CD4-positive, alpha-beta T cell treated with Interleukin-6 for 4 hours (primary cell): ENCODE results near the gene DNAJC6.
"Not testable (repeated sequence)": the region's sequence is repeated elsewhere in the genome, so short reads cannot be mapped to it uniquely, and the experiment has no call there.

ENCODE experiments used
- DNase-seq: peaks from one replicate; pipeline ENCODE4 v3.0.0-alpha.2; 2020; ENCODE audit warnings: mixed read lengths

The DNAJC6 gene

DNA sequence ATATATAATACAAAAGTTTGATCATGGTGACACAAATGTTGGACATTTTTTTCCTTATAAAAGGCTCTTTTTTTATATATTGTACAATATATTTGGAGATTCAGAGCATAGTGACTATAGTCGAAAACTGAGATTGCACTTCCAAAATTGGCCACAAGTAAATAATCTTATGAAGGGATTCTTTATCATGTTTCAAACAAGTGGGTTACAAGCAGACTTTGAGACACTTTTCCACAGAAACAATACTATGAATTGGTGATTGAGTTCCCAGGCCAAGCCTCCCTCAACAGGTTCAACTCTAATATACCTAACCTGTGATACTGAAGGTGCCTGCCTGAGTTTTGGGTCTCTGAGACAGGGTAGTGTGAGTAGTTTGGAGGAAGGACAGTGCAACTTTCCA, 124.9 kb downstream of the DNAJC6 start:
- DNase-seq: no peak

DNA sequence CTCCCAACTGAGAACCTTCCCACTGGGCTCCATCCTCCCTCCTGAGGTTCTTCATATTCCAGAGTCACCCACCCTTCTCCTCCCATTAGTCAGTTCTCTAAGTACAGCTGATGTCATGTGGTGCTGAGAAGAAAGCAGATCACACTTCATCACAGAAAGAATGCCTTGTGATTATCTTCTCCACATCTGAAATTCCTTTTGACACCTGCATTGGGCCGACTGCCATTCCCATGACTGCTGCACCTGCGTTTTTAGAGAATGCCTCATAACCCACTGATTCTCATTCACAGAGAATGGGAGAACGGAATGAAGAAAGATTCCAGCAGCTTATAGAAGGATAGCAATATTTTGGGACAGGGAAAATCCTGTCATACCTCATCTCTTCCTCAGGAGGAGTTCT, 125.4 kb downstream of the DNAJC6 start:
- no peak for DNase-seq

DNA sequence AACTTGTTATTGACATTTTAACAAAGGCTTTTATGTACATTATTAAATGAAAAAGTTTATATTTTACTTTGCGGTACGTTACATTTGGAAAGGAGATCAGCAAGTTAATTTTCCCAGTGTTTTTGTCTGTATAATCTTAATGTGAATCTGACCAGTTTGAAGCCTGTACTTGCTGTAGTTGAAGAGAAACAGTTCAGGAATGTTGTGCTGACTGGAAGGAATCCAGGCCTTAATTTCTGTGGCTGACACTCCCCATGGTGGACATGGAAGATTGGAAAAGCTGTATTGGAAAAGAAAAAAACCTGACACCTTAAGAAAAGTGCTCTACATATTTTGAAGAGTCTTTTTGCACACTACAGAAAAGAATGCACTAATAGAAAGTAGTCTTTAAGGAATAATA, 126.6 kb downstream of the DNAJC6 start:
- no peak for DNase-seq

GRCh38 chr1:65437616-65438015, 128.3 kb downstream of the DNAJC6 start:
- no peak for DNase-seq

- no peak for DNase-seq
Observed at GRCh38 chr1:65440322-65440900, 131.1 kb downstream of the DNAJC6 start.

GRCh38 chr1:65440915-65441314, 131.6 kb downstream of the DNAJC6 start:
- no peak for DNase-seq

GRCh38 chr1:65441464-65441863, 132.1 kb downstream of the DNAJC6 start:
- no peak for DNase-seq

- no peak for DNase-seq
Observed at GRCh38 chr1:65442442-65442841, 133.1 kb downstream of the DNAJC6 start.

DNA sequence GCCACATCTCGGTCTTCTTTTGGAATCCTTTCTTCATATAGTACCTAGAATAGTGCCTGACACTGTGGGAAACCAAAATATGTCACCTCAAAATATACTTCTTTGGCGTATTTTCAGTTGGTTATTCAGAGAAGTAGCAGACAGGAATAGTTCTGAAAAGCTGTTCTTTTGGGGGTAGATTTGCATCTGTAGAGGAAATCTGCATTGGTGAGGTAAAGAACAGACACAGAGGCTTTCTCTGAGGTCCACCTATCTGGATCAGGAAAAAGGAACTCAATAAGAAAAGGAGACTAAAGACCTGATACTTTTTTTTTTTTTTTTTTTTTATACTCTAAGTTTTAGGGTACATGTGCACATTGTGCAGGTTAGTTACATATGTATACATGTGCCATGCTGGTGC, 134.3 kb downstream of the DNAJC6 start:
- DNase-seq: no peak

DNA sequence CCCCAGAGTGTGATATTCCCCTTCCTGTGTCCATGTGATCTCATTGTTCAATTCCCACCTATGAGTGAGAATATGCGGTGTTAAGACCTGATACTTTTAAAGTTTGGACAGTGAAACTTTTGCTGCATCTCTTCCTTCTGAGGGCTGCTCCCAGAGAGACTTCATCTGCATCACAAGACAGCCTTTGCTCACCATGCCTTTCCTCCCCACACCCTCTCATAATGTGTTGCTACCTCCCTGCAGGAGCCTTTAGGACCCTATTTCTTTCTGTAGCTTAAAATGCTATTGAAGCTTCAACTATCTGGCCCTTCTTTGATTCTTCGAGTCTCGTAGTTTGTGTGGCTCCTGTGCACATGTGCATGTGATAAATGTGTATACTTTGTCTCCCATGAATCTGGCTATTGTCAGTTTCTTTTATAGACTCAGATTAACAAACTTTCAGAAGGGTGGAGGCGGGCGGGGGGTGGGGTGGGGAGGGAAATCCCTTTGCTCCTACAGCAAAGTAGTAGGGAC, 134.8 kb downstream of the DNAJC6 start:
- no peak for DNase-seq

DNA sequence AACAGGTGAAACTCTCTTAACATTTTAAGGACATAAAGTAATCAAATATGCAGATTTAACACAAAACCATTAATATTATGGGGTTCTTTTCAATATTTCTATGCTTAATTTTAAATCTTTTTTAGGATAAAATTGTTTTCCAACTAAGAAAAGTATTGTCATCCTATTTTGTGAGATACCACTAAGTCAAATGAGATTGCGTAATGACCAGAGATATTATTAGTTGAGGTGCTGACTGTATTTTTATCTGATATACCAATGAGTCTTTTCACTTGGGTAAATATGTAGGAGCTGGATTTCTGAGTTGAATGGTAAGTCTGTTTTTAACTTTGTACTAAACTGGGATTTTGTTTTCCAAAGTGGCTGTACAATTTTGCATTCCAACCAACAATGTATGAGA, 136.5 kb downstream of the DNAJC6 start:
- DNase-seq: no peak

DNA sequence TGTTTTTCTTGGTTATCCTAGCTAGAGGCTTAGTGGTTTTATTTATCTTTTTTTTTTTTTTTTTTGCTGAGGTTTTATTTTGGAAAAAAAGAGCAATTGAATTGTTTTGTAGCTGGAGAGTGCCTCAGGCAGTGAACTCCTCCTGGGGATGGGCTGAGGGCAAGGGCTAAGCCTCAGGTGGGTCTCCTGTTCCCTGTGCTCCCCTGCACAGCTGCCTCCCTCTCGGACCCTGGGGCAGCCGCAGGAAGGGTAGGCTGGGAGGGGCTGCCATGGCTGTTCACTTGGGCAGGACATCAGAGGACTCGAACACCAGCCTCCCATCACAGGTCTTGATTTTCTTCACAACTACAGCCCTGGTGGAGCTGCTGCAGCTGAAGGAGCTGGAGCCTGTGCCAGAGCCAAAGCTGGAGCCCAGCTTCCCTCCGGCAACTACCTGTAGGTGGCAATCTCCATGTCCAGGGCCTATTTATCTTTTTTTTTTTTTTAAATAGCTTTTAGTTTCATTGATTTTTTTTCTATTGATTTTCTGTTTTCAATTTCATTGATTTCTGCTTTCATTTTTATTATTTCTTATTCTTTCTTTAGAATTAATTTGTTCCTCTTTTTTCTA, 140.0 kb downstream of the DNAJC6 start:
- no peak for DNase-seq

DNA sequence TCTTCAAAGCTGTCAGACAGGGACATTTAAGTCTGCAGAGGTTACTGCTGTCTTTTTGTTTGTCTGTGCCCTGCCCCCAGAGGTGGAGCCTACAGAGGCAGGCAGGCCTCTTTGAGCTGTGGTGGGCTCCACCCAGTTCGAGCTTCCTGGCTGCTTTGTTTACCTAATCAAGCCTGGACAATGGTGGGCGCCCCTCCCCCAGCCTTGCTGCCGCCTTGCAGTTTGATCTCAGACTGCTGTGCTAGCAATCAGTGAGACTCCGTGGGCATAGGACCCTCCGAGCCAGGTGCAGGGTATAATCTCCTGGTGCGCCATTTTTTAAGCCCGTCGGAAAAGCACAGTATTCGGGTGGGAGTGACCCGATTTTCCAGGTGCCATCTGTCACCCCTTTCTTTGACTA, 146.3 kb downstream of the DNAJC6 start:
- not testable (repeated sequence) for DNase-seq

DNA sequence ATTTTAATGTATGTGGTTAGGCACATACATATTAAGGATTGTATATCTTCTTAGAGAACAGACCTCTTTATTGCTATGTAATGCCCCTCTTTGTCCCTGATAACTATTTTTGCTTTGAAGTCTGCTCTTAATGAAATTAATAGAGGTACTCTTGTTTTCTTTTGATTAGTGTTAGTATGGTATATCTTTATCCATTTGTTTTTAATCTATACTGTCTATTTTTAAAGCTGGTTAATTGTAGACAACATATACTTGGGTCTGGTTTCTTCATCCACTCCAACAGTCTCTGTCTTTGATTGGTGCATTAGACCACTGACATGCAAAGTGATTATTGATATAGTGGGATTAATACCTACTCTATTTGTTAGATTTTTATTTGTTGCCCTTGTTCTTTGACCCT, 147.1 kb downstream of the DNAJC6 start:
- no peak for DNase-seq

GRCh38 chr1:65457868-65458267, 148.5 kb downstream of the DNAJC6 start:
- DNase-seq: no peak

DNA sequence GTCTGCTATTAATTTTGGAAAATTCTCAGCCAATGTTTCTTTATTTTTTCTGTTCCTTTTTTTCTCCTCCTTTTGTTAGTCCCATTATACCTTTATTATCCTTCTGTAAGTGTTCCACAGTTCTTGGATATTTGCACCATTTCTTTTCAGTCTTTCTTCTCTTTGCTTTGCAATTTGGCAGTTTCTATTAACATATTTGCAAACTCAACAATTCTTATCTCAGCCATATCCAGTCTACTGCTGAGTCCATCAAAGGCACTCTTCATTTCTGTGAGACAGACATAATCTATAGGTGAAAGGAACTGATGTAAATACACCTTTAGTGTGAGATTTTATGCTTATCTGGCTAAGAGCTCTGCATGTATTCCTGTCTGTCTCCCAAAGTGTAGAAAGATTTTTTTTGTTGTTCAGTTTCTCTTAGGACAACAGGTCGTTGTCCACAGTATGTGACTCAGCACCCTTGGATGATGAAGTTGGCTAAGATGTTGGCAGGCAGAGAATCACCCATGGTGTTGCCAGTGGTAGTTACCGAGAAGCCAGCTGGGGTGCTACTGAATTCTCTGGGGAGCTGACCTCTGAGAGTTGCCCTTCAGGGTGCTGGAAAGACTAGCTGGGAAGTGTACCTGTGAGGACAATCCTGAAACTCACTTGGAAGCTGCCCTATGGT, 149.5 kb downstream of the DNAJC6 start:
- DNase-seq: no peak

GRCh38 chr1:65459397-65459768, 150.0 kb downstream of the DNAJC6 start:
- no peak for DNase-seq
